Adipocyte (in vitro differentiated cells): ENCODE data around the gene PLEKHA6.

Experiments
- DNase-seq: peaks from one replicate; pipeline ENCODE4 v3.0.0-alpha.2; 2015; ENCODE audit warnings: low read depth
- H3K27me3 ChIP-seq: replicated peaks from 2 replicates; pipeline ENCODE4 v1.7.0; 2013; ENCODE audit warnings: mild to moderate bottlenecking, low read length, moderate library complexity; ENCODE audit not compliant: control insufficient read depth, insufficient read depth
- H3K36me3 ChIP-seq: 2 replicates; pipeline ENCODE4 v1.7.0; 2013; ENCODE audit warnings: low read length, mild to moderate bottlenecking, moderate library complexity; ENCODE audit not compliant: control insufficient read depth, insufficient read depth, severe bottlenecking
- H3K4me1 ChIP-seq: 2 replicates; pipeline ENCODE4 v1.7.0; 2013; ENCODE audit warnings: mild to moderate bottlenecking, low read length, moderate library complexity; ENCODE audit not compliant: control insufficient read depth, insufficient read depth
- H3K4me3 ChIP-seq: 2 replicates; pipeline ENCODE4 v1.7.0; 2013; ENCODE audit warnings: mild to moderate bottlenecking, low read length, moderate library complexity
- H3K9ac ChIP-seq: 2 replicates; pipeline ENCODE4 v1.7.0; 2013; ENCODE audit warnings: mild to moderate bottlenecking, low read length, moderate library complexity
- H3K9me3 ChIP-seq: 2 replicates; pipeline ENCODE4 v1.7.0; 2013; ENCODE audit warnings: mild to moderate bottlenecking, low read length, moderate library complexity; ENCODE audit not compliant: control insufficient read depth

The PLEKHA6 gene

GRCh38 chr1:204256531-204256930 lies 103.2 kb downstream of the PLEKHA6 start:
- Histone ChIP-seq H3K9me3 (no peaks in the 10 kb centered on the region), H3K4me3 (no peak overlapping the region), H3K4me1 (peaks cover 30% of the 10 kb centered on the region), H3K27me3 (no peaks in the 10 kb centered on the region), H3K9ac (peak overlapping the region; percentile 38), H3K36me3 (no peaks in the 10 kb centered on the region)
- no peak for DNase-seq

- no peaks in the 10 kb centered on the region for H3K27me3 ChIP-seq
- H3K36me3 ChIP-seq = no peaks in the 10 kb centered on the region
- H3K9me3 ChIP-seq = no peaks in the 10 kb centered on the region
- peak overlapping the region; percentile 38 for H3K9ac ChIP-seq
- H3K4me1 ChIP-seq = peaks cover 34% of the 10 kb centered on the region
- peak; percentile 59 for DNase-seq
- no peak overlapping the region for H3K4me3 ChIP-seq
Measured at GRCh38 chr1:204255966-204256365, 103.8 kb downstream of the PLEKHA6 start.

- DNase-seq = no peak
- no peaks in the 10 kb centered on the region for H3K9me3 ChIP-seq
- H3K36me3 ChIP-seq = no peaks in the 10 kb centered on the region
- H3K4me3 ChIP-seq = no peak overlapping the region
- peaks cover 37% of the 10 kb centered on the region for H3K4me1 ChIP-seq
- peak overlapping the region; percentile 9 for H3K9ac ChIP-seq
- H3K27me3 ChIP-seq = no peaks in the 10 kb centered on the region
Measured at GRCh38 chr1:204255225-204255624, 104.5 kb downstream of the PLEKHA6 start.

- H3K9me3 ChIP-seq = no peaks in the 10 kb centered on the region
- no peaks in the 10 kb centered on the region for H3K36me3 ChIP-seq
- peak overlapping the region; percentile 46 for H3K9ac ChIP-seq
- peak; percentile 86 for DNase-seq
- peaks cover 37% of the 10 kb centered on the region for H3K4me1 ChIP-seq
- no peak overlapping the region for H3K4me3 ChIP-seq
- H3K27me3 ChIP-seq = no peaks in the 10 kb centered on the region
Measured at GRCh38 chr1:204254031-204254661, 105.6 kb downstream of the PLEKHA6 start.

GRCh38 chr1:204251926-204252689 lies 107.6 kb downstream of the PLEKHA6 start:
- Histone ChIP-seq H3K9me3 (no peaks in the 10 kb centered on the region), H3K27me3 (no peaks in the 10 kb centered on the region), H3K4me3 (no peak overlapping the region), H3K4me1 (peaks cover 37% of the 10 kb centered on the region), H3K9ac (no peak overlapping the region), H3K36me3 (no peaks in the 10 kb centered on the region)
- no peak for DNase-seq

- no peaks in the 10 kb centered on the region for H3K27me3 ChIP-seq
- no peaks in the 10 kb centered on the region for H3K9me3 ChIP-seq
- H3K4me1 ChIP-seq = peaks cover 34% of the 10 kb centered on the region
- no peak overlapping the region for H3K4me3 ChIP-seq
- no peak for DNase-seq
- H3K36me3 ChIP-seq = no peaks in the 10 kb centered on the region
- no peak overlapping the region for H3K9ac ChIP-seq
Measured at GRCh38 chr1:204251286-204251685, 108.4 kb downstream of the PLEKHA6 start.

GRCh38 chr1:204250428-204251030 lies 109.2 kb downstream of the PLEKHA6 start:
- Histone ChIP-seq H3K9me3 (no peaks in the 10 kb centered on the region), H3K36me3 (no peaks in the 10 kb centered on the region), H3K4me3 (no peak overlapping the region), H3K9ac (no peak overlapping the region), H3K27me3 (no peaks in the 10 kb centered on the region), H3K4me1 (peaks cover 27% of the 10 kb centered on the region)
- DNase-seq = no peak

GRCh38 chr1:204249736-204250427 lies 109.8 kb downstream of the PLEKHA6 start:
- H3K36me3 ChIP-seq = no peaks in the 10 kb centered on the region
- H3K9me3 ChIP-seq = no peaks in the 10 kb centered on the region
- H3K4me1 ChIP-seq = peaks cover 20% of the 10 kb centered on the region
- no peak for DNase-seq
- H3K4me3 ChIP-seq = no peak overlapping the region
- no peak overlapping the region for H3K9ac ChIP-seq
- H3K27me3 ChIP-seq = peaks cover 2% of the 10 kb centered on the region

- Histone ChIP-seq H3K4me3 (no peak overlapping the region), H3K9ac (no peak overlapping the region), H3K36me3 (no peaks in the 10 kb centered on the region), H3K27me3 (peaks cover 2% of the 10 kb centered on the region), H3K9me3 (no peaks in the 10 kb centered on the region), H3K4me1 (peaks cover 11% of the 10 kb centered on the region)
- no peak for DNase-seq
Measured at GRCh38 chr1:204248954-204249353, 110.8 kb downstream of the PLEKHA6 start.

GRCh38 chr1:204246876-204247275 lies 112.9 kb downstream of the PLEKHA6 start:
- H3K27me3 ChIP-seq = peaks cover 2% of the 10 kb centered on the region
- H3K4me1 ChIP-seq = peaks cover 6% of the 10 kb centered on the region
- no peaks in the 10 kb centered on the region for H3K36me3 ChIP-seq
- no peak overlapping the region for H3K4me3 ChIP-seq
- no peak for DNase-seq
- no peaks in the 10 kb centered on the region for H3K9me3 ChIP-seq
- no peak overlapping the region for H3K9ac ChIP-seq

- H3K36me3 ChIP-seq = no peaks in the 10 kb centered on the region
Measured at GRCh38 chr1:204242920-204243319, 116.8 kb downstream of the PLEKHA6 start.

More at GRCh38 chr1:204242920-204243319, 116.8 kb downstream of the PLEKHA6 start:
- Histone ChIP-seq H3K4me3 (no peak overlapping the region), H3K4me1 (no peaks in the 10 kb centered on the region), H3K9me3 (no peaks in the 10 kb centered on the region), H3K9ac (no peak overlapping the region), H3K27me3 (peaks cover 2% of the 10 kb centered on the region)
- no peak for DNase-seq
